HS-5 (cell line): ENCODE measurements around the gene TMEM79.
"Not testable (repeated sequence)": the region's sequence is repeated elsewhere in the genome, so short reads cannot be mapped to it uniquely, and the experiment has no call there.

Experiments used
- DNase-seq: peaks from one replicate; pipeline ENCODE4 v3.0.0-alpha.2; 2012; ENCODE audit warnings: low read depth

TMEM79 gene

DNA sequence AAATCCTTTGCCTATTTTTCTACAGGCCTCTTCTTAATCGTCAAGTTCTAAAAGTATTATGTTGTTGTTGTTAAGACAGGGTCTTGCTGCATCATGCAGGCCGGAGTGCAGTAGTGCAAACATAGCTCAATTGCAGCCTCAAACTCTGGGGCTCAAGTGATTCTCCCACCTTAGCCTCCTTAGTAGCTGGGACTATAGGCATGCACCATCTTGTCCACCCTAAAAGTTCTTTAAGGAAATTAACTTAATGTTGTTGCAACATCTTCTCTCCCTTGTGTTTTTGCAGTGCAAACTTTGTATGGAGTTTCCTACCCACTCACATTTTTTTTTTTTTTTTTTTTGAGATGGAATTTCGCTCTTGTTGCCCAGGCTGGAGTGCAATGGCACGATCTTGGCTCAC lies 19.1 kb downstream of the TMEM79 start:
- no peak for DNase-seq

DNA sequence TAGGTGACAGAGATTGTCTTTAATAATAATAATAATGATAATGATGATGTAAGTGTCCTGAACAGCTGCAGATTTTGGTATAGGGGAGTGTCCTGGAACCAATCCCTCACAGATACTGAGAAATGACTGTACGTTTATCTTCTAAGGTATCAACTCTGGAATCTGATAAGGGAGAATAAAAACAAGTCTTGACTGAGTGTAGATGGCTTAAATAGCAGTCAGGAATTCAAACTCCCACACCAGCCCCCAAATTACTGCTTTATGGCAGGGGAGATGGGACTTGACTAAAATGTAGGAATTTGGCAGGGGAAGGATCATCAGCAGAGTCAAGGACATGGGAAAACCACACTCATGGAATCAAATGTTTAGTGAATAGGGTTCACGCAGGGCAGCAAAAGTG lies 21.1 kb downstream of the TMEM79 start:
- DNase-seq: no peak

DNA sequence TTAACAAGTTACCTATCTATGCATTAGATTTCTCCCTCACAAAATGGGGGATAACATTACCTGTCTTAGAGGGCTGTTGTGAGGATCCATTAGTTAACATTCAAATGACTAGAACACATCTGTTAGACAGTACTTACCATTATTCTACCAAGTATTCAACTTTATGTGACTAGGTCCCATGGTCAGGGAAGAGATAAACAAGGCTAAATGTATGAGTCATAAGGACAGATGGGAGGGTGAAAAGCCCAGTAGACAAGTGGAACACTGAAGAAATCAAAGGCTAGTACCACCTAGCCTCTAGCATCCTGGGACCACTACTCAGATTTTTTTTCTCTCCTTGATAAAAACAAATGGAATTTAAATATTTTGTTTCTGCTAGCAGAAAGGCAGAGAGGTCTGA lies 24.0 kb downstream of the TMEM79 start:
- DNase-seq: no peak

GRCh38 chr1:156310962-156311361 lies 26.8 kb downstream of the TMEM79 start:
- no peak for DNase-seq

DNA sequence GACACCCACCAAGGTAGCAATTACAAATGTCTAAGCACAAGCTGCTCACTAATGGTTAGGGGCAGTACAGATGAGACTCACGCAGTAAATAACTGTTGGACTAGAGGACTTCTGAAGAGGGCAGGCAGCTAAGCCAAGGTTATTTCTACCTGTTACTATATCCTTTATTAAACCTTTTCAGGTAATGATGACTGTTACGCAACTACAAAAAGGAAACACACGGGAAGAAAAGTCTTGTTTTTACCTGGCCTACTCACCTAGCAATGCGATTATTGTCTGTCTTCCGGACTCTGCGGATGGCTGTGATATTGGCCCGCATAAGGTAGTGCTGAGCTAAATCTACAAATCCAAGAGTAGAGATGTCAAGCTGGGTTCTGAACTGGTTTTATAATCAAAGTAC lies 32.8 kb downstream of the TMEM79 start:
- no peak for DNase-seq

DNA sequence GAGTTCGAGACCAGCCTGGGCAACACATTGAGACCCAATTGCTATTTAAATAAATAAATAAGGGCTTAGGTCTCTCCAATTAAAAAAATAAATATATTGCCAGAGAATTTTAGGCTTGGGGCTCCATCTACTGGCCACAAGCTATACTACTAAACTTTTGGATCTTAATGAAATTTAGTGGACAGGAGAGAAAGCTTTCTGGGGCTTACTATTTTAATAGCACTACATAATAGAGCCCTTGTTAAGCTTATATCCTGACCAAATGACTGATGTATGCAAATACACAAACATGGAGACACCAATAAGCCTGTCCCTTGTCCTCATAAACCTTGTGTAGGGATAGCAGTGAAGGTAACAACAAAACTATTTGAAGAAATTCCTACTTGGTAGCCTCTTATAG lies 35.5 kb downstream of the TMEM79 start:
- DNase-seq: no peak

GRCh38 chr1:156320560-156320959 lies 36.4 kb downstream of the TMEM79 start:
- no peak for DNase-seq

DNA sequence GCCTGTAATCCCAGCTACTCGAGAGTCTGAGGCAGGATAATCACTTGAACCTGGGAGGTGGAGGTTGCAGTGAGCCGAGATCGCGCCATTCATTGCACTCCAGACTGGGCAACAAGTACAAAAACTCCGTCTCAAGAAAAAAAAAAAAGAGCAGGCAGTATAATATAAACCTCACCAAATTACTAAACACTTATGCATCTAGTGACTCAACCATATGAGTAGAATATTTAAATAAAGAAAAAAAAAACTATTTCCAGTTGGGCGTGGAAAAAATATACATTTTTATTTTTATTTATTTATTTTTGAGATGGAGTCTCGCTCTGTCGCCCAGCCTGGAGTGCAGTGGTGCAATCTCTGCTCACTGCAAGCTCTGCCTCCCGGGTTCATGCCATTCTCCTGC lies 39.1 kb downstream of the TMEM79 start:
- not testable (repeated sequence) for DNase-seq

GRCh38 chr1:156336242-156336641 lies 52.1 kb downstream of the TMEM79 start:
- no peak for DNase-seq

GRCh38 chr1:156337052-156337887 lies 53.1 kb downstream of the TMEM79 start:
- no peak for DNase-seq

GRCh38 chr1:156337888-156338179 lies 53.7 kb downstream of the TMEM79 start:
- DNase-seq: no peak

GRCh38 chr1:156338180-156338976 lies 54.3 kb downstream of the TMEM79 start, which contains the start of the genes CCT3 and TSACC:
TSS of gene CCT3 (minus strand) at chr1:156338292. CDS start at chr1:156338184, 108 bp downstream.
TSS of gene TSACC (plus strand) at chr1:156338526. CDS start at chr1:156339758, 1,232 bp downstream.
- DNase-seq: peak; percentile 99
